Ecto neural progenitor cell (in vitro differentiated cells): Measurements from ENCODE around the gene PTHLH.

Source experiments
- DNase-seq: peaks from one replicate; pipeline ENCODE4 v3.0.0-alpha.2; 2018; ENCODE audit warnings: low spot score

Gene PTHLH

DNA sequence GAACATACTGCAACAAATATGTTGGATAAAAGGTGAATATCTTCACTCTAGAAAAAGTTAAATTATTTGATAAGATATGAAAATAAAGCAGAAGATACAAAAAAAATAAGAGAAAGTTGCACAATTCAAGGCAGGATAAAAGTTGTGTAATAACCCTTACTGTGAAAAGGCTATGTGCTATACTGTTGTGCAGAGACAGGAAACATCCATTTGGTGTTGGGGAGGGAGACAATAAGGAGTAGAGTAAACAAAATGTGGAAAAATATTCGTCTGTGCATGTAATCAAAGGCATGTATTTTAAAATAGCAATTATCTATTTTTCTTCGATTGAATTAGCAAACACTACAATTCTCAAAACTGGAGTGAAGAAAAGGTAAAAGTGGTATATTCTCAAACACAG is 34.8 kb downstream of the PTHLH start:
- DNase-seq, result no peak

DNA sequence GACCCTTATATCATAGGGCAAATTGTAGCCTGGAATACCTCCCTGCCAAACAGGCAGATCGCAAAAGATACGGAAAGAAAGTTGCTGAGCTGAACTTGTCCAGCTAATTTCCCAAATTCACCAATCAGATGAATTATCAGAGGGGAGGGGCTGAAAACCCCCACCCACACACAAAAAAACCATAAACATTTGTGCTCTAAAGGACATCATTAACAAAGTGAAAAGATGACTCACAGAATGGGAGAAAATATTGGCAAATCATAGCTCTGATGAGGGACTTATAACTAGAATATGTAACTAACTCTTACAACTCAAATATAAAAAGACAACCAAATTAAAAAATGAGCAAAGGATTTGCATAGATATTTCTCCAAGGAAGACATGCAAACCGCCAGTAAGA is 36.3 kb downstream of the PTHLH start:
- no peak for DNase-seq

DNA sequence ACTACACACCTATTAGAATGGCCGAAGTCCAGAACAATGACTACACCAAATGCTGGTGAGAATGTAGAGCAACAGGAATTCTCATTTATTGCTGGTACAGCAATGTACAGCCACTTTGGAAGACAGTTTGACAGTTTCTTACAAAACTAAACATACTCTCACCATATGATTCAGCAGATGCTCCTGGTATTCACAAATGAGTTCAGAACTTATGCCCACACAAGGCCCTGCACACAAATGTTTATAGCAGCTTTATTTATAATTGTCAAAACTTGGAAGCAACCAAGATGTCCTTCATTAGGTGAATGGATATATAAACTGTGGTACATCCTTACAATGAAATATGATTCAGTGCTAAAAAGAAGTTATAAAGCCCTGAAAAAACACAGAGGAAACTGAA is 38.3 kb downstream of the PTHLH start:
- no peak for DNase-seq

DNA sequence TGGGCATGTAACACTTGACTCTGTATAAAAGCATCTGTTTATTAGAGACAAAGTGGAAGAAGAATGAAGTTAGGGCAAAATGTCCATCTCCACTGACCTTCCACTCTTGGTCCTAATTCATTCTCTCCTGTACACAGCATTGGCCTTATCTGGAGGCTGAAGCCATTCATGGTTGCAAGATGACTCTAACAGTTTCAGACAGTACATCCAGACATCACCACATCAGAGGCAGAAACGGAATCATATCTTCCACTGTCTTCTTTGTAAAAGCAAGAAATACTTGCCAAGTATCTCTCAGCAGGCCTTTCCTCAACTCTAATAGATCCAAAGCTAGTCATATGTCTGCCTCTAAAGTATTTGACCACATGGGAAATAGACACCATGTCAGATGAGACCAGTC is 41.1 kb downstream of the PTHLH start:
- no peak for DNase-seq

DNA sequence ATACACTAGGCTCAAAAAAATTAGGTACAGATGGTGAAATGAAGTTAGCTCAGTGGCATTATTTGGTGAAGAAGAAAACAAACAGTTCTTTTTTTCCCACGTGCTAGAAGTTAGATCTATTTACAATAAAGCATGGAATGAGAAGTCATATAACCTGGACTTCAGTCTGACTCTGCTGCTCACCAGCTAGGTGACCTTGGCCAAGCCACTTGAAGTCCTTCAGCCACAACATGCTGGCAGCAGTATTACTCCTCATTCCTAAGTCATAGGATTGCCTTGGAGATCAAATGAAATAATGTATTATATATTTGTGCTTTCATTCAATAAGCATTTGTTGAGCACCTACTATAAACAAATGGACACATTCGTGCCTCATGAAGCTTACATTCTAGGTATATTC is 45.2 kb downstream of the PTHLH start:
- no peak for DNase-seq

DNA sequence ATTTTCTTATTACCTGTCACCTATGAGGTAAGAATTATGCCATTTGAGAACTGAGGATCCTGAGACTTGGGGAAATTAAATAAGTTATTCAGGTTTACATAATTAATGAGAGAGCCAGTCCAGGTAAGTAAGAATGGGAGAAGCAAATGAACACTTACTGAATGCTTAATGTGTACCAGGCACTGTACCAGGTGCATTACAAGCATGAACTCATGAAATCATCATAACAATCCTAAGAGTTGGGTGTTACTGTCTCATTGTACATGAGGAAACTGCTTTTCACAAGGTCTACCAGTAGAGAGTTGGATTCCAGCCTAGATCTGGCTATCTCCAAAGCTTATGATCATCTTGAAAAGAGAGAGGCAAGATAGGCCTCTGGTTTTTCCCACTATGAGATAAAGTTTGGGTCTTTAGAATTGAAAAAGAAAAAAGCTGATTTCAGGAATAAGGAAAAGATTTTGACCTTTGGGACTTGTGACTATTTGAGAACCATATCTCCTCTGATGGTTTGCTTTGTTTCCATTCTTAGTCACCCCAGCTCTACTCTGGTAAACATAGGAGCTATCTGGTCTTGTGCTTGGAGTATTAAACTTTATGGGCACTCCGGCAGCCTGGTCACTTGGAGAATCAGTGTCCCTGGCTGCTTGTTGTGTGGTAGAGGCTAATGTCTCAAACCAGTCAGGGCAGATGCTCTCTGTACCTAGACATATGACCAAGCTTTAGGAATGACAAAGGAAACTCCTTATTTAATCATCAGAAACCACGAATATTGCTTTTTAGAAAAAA is 48.0 kb downstream of the PTHLH start:
- no peak for DNase-seq

DNA sequence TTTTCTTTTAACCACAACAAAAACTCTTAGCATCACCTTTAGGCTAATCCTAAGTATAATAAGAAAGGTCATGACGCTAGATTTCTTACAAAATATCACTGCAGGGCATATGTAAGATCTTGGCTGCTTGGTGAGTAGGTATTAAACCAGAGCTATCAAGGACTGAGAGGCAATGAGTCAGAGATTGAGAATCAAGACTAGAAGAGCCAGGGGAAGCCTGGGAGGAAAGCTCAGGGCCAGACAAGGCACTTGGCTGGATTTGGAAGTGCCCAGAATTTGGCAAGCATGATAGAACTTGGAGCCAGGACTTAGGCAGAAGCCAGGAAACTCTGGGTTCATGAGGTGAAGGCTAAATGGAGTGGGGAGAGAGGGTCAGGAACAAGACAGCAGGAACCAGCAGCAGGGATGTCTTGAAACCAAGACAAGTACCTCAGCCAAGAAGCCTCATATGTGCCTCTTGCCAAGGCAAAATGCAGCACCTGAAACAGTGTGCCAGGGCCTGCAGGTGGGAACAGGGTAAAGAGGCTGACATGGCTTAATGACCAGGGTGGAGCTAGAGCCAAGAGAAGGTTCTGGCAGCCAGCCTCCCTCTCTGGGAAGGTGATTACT is 49.9 kb downstream of the PTHLH start:
- no peak for DNase-seq

DNA sequence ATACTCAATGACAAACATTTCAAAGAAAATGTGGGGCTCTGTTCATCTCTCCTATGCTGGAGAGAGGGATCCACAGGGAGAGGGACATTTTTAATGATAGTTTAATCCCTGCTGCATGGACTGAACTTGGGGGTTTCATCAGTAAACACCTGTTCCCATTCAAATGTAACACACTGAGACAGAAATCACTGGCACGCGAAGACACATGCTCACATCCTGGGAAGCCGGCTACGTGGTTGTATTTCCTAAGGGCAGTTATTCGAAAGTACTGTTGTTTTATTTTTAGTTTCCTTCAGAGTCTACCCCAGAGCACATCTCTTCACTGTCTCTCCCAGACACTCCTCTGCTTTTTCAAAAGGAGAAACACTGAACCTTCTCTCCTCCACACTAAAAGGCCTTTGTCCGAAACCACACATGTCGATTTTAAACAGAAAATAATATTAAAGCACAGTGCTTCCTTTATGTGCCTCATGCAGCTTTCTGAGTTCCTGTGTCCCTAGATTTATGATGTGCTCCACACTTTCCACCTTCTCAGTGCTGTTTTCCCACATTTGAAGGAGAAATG is 52.8 kb downstream of the PTHLH start:
- DNase-seq, result no peak

DNA sequence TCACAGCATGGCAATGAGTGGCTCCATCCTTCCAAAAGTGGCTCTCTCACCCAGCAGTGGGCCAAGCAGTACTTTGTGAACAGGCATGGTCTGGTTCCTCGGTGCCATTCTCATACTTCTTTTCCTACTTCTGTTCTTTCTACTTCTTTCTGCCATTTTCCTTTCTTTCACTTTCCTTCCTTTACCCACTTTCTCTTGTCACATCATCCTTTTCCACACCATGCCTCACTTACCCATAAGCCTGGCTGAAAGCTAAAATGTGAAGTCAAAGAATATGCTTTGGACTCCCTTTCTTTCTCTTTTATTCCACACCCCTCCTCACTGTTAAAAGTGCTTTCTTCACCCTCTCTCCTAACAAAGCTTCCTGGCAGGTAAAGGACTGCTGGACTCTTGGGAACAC is 57.0 kb downstream of the PTHLH start:
- no peak for DNase-seq

DNA sequence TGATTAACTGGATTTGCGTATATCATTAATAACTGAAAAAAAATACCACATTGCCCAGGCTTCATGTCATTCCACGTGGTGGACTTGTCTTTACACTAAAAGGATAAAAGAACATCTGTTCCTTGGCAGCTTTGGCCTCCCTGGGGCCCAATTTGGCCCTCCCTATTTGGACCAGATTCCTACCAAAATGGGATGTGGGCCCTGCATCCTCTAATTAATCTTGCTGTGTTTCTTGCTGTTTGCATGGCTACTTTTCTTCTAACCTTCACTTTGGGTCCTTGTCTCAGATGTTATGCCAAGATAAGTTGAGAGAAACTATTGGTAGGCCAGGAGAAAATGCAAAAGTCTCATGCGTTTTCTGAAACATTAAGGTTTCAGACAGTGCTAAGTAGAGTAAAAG is 57.5 kb downstream of the PTHLH start:
- no peak for DNase-seq

DNA sequence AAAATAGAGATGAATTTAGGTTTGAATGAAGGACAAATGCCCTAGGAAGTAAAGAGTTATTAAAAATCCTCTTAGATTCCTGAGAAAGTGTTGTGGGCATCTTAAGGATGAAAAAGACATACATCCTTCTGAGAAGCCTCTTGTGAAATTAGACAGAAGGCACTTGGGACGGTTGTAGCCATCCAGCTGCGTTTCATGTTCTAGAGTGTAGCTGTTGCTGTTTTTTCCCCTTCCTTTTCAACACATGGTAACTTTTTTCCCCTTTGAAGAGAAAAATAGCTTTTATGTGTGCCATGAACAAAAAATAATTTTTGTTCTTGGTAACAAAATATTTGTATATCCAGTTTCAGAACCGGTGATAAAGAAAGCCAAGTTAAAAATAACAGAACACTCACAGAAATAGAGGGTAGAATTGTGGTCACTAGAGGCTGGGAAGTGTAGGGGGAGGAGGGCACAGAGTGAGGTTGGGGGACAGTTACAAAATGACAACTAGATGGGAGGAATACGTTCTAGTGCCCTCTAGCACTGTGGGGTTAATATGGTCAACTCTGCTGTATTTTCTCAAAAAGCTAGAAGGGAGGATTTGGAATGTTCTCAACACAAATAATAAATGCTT is 58.4 kb downstream of the PTHLH start:
- DNase-seq, result no peak

DNA sequence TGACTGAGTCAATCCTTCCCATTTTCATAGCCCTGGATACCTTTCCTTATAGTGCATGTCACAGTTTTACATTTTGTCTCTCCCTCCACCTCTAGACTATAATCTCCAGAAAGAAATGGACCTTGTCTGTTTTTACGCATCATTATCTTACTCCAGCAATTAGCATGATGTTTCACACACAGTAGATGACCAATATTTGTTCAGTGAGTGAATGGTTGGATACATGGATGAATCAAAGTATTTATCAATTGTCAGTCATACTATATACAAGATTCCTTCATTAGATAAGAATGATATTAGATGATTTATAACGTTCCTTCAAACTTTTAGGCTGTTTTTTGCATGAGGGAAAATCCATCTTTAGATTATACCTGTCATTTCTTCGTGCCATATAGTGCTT is 61.1 kb downstream of the PTHLH start:
- no peak for DNase-seq
